HepG2 (cell line): ENCODE results near the gene MGST2.

ENCODE experiments used
- FOXK1 ChIP-seq: sonication (generic); formaldehyde crosslinking; IDR thresholded peaks from 2 replicates; pipeline ENCODE4 v1.4.0; 2020; ENCODE audit warnings: low read depth, missing genetic modification reagents, borderline replicate concordance
- GPN1 ChIP-seq: sonication (generic); formaldehyde crosslinking; IDR thresholded peaks from 2 replicates; pipeline ENCODE4 v1.5.1; 2020; ENCODE audit warnings: missing genetic modification reagents, borderline replicate concordance
- POLR2A ChIP-seq, 2 experiments: IDR thresholded peaks; 2 replicates each; pipeline ENCODE4 v1.6.1; 2011; ENCODE audit warnings: low read depth in 2 of 2, low read length in 2 of 2, mild to moderate bottlenecking in 1 of 2, moderate library complexity in 1 of 2; ENCODE audit not compliant: insufficient read depth in 1 of 2
- REST ChIP-seq, 2 experiments: IDR thresholded peaks; 2 replicates each; pipeline ENCODE4 v1.6.1; 2011 to 2012; ENCODE audit warnings: low read length in 2 of 2, borderline replicate concordance in 1 of 2, low read depth in 1 of 2, mild to moderate bottlenecking in 1 of 2, moderate library complexity in 1 of 2
- ZNF430 ChIP-seq: sonication (generic); formaldehyde crosslinking; IDR thresholded peaks from 2 replicates; pipeline ENCODE4 v1.9.0; 2021; ENCODE audit warnings: mild to moderate bottlenecking, missing genetic modification reagents
- ZNF678 ChIP-seq: sonication (generic); formaldehyde crosslinking; IDR thresholded peaks from 2 replicates; pipeline ENCODE4 v1.4.0; 2020; ENCODE audit warnings: mild to moderate bottlenecking, missing genetic modification reagents
- ZNF841 ChIP-seq: sonication (generic); formaldehyde crosslinking; IDR thresholded peaks from 2 replicates; pipeline ENCODE4 v1.8.1; 2023; ENCODE audit warnings: missing genetic modification reagents, borderline replicate concordance
- TF ChIP-seq, protein P1 (sequence below): sonication (generic); formaldehyde crosslinking; IDR thresholded peaks from 2 replicates; pipeline ENCODE4 v1.4.0; 2020; ENCODE audit warnings: missing genetic modification reagents, borderline replicate concordance

DNA sequence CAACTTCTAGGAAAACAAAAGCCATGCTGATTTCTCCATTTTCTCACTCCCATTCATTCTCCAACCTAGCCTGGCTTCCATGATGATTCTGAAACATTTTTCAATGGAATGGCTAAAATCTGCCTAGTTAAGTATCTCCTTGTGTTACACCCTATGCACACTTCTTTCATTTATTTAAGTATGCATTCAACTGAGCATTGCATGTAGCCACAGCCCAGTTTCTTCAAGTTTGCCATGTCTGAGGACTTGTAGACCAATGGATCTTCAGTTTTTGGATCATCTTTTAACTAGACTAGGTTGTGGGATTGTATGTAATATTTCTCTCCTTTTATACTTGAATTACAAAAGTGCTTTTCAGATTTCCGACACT is 35.5 kb upstream of the MGST2 start:
- TF ChIP-seq GPN1 (CRISPR knock-in tag) = no peak
- no peak for TF ChIP-seq POLR2A (IDR thresholded peaks at IDR 0.05; ENCODE audit: insufficient read depth in 1 of 2, low read depth in 2 of 2, low read length in 2 of 2)
- TF ChIP-seq FOXK1 = no peak
- TF ChIP-seq ZNF841 = no peak
- TF ChIP-seq, protein P1, sequence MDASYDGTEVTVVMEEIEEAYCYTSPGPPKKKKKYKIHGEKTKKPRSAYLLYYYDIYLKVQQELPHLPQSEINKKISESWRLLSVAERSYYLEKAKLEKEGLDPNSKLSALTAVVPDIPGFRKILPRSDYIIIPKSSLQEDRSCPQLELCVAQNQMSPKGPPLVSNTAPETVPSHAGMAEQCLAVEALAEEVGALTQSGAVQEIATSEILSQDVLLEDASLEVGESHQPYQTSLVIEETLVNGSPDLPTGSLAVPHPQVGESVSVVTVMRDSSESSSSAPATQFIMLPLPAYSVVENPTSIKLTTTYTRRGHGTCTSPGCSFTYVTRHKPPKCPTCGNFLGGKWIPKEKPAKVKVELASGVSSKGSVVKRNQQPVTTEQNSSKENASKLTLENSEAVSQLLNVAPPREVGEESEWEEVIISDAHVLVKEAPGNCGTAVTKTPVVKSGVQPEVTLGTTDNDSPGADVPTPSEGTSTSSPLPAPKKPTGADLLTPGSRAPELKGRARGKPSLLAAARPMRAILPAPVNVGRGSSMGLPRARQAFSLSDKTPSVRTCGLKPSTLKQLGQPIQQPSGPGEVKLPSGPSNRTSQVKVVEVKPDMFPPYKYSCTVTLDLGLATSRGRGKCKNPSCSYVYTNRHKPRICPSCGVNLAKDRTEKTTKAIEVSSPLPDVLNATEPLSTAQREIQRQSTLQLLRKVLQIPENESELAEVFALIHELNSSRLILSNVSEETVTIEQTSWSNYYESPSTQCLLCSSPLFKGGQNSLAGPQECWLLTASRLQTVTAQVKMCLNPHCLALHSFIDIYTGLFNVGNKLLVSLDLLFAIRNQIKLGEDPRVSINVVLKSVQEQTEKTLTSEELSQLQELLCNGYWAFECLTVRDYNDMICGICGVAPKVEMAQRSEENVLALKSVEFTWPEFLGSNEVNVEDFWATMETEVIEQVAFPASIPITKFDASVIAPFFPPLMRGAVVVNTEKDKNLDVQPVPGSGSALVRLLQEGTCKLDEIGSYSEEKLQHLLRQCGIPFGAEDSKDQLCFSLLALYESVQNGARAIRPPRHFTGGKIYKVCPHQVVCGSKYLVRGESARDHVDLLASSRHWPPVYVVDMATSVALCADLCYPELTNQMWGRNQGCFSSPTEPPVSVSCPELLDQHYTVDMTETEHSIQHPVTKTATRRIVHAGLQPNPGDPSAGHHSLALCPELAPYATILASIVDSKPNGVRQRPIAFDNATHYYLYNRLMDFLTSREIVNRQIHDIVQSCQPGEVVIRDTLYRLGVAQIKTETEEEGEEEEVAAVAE (CRISPR knock-in tag) = no peak
- no peak for TF ChIP-seq ZNF430
- TF ChIP-seq ZNF678 (CRISPR knock-in tag) = no peak
- no peak for TF ChIP-seq REST (IDR thresholded peaks at IDR 0.05; ENCODE audit: borderline replicate concordance in 1 of 2, low read depth in 1 of 2, low read length in 2 of 2)
